AG04449 (cell line): ENCODE data around the gene IMPDH2.

Experiments used
- CTCF ChIA-PET: fragments of 350-600 bp; formaldehyde crosslinking; extraction: SDS; loops from one replicate; lab custom pipeline; 2021; ENCODE audit warnings: antibody characterized with exemption; lab: Yijun Ruan, JAX
- POLR2A ChIA-PET: fragments of 400-600, 350-600 bp; formaldehyde crosslinking; extraction: SDS; loops from one replicate; lab custom pipeline; 2020; ENCODE audit warnings: antibody characterized with exemption, inconsistent platforms; lab: Yijun Ruan, JAX
- DNase-seq: peaks from one replicate; pipeline ENCODE4 v3.0.0-alpha.2; 2010; ENCODE audit warnings: low read depth, low spot score
- H3K4me3 ChIP-seq: 2 replicates; pipeline ENCODE4 v1.5.1; 2011; ENCODE audit warnings: low read depth, mild to moderate bottlenecking, control low read depth, low read length
- TF ChIP-seq, protein P1 (sequence below): IDR thresholded peaks from one replicate; pipeline ENCODE4 v1.5.1; 2011; ENCODE audit warnings: mild to moderate bottlenecking, moderate library complexity, low read length, control low read depth, inconsistent platforms; ENCODE audit not compliant: insufficient read depth; ENCODE audit errors: missing control alignments

Gene IMPDH2

DNA sequence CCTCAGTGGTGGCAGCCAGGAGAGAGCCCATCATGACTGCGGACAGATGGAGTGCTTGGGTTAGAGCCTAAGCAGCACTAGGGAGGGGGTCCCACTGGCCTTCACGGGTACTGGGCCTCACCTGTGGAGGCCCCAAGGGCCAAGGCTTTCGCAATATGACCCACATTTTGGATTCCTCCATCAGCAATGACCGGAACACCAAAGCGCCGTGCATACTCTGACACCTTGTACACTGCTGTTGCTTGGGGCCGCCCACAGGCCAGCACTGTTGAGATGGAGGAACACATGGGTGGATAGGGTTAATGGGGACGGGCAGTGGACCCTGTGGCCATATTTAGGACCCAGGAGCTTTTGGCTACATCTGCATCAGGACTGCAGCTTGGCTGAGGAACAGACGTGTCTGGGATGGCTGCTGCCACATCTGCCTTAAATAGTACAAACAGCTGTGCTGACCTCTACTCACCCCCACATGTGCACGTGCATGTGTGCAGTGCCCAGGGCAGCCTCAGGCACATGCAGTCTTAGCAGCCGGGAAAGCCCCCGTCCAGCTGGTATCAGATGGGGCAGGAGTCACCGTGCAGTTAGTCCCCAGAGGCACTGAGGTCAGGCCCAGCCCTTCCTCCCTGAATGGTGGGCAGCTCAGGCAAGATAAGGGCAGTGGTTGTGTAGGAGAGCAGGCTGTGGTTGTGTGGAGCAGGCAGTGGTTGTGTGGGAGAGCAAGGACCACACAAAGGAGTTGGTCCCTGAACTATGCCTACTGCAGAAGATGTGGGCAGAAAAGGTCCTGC lies 4.0 kb downstream of the IMPDH2 start:
- CTCF ChIA-PET: interaction anchor here (0.8 to 8.0 kb wide), 2 partner anchors 12 to 36 kb away, joined by 3 to 59 read pairs; no protein-coding TSS in a partner anchor
- DNase-seq: no peak
- H3K4me3 ChIP-seq: no peak overlapping the region
- POLR2A ChIA-PET: interaction anchor here (3.1 kb wide), 1 partner anchor 18 kb away, joined by 19 read pairs; the partner anchor contains the start of gene WDR6
- TF ChIP-seq, protein P1, sequence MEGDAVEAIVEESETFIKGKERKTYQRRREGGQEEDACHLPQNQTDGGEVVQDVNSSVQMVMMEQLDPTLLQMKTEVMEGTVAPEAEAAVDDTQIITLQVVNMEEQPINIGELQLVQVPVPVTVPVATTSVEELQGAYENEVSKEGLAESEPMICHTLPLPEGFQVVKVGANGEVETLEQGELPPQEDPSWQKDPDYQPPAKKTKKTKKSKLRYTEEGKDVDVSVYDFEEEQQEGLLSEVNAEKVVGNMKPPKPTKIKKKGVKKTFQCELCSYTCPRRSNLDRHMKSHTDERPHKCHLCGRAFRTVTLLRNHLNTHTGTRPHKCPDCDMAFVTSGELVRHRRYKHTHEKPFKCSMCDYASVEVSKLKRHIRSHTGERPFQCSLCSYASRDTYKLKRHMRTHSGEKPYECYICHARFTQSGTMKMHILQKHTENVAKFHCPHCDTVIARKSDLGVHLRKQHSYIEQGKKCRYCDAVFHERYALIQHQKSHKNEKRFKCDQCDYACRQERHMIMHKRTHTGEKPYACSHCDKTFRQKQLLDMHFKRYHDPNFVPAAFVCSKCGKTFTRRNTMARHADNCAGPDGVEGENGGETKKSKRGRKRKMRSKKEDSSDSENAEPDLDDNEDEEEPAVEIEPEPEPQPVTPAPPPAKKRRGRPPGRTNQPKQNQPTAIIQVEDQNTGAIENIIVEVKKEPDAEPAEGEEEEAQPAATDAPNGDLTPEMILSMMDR: no peak

DNA sequence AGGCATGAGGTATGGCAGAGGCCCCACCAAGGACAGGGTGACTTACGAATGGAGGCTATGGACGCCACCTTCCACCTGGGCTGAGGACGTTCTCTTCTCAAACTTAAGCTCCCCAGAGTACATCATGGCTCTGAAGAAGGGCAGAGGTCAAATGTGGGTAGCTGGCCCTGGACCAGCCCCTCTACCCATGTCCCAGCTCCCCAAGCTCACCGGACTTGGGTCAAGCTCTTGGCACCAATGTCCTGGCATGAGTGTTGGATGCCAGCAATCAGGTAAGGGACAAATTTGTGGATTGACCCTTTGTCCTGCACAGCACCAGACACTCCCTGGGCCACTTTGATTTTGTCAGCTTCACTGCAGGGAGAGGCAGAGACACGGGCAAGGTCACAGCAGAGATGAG lies 4.7 kb downstream of the IMPDH2 start:
- TF ChIP-seq, protein P1: no peak
- no peak overlapping the region for H3K4me3 ChIP-seq
- POLR2A ChIA-PET: interaction anchor here (1.1 kb wide), 1 partner anchor 17 kb away, joined by 3 read pairs; the partner anchor contains the start of gene WDR6
- CTCF ChIA-PET: interaction anchor here (0.7 to 8.0 kb wide), 2 partner anchors 11 to 35 kb away, joined by 3 to 59 read pairs; no protein-coding TSS in a partner anchor
- no peak for DNase-seq

DNA sequence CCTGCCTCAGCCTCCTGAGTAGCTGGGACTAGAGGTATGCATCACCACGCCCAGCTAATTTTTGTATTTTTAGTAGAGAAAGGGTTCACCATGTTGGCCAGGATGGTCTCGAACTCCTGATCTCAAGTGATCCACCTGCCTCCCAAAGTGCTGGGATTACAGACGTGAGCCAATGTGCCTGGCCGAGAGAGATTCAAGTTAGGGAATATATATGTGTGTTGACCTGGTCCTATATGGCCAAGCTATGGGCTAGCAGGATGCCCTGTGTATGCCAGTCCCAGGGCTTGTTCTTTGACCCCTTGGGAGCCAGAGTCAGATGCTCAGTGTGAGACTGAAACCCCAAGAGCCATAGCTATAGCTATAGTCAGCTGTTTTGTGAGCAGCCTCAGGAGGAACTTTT lies 5.4 kb downstream of the IMPDH2 start:
- TF ChIP-seq, protein P1: no peak
- no peak overlapping the region for H3K4me3 ChIP-seq
- no peak for DNase-seq
- ChIA-PET CTCF (interaction anchor here (0.7 to 9.8 kb wide), 8 partner anchors 8 to 70 kb away, joined by 3 to 95 read pairs (median 22); partner anchors contain the start of genes QRICH1 and WDR6), POLR2A (interaction anchor here (0.6 to 1.1 kb wide), 2 partner anchors 13 to 16 kb away, joined by 3 read pairs; partner anchors contain the start of gene WDR6)

DNA sequence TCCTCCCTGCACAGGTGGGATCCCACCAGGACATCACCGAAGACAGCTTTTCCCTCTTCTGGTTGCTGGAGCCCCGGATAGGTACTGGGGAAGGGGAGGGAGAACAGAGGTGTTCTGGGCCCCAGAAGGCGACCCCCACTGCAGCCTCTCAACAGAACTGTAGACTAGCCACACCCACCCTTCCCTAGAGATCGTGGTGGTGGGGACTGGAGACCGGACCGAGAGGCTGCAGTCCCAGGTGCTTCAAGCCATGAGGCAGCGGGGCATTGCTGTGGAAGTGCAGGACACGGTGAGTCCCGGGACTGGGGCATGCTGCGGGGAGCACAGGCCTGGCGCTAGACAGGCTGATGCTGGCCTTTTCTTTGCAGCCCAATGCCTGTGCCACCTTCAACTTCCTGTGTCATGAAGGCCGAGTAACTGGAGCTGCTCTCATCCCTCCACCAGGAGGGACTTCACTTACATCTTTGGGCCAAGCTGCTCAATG lies 6.5 kb downstream of the IMPDH2 start:
- DNase-seq: no peak
- peak overlapping the region; percentile 94 for H3K4me3 ChIP-seq
- TF ChIP-seq, protein P1: no peak
- ChIA-PET POLR2A (interaction anchor here (2.8 to 3.4 kb wide), 3 partner anchors 15 to 71 kb away, joined by 31 to 70 read pairs (median 43); partner anchors contain the start of genes P4HTM, QRICH1 and WDR6), CTCF (interaction anchor here (0.8 to 9.8 kb wide), 21 partner anchors 9 to 176 kb away, joined by 3 to 95 read pairs (median 4); partner anchors contain the start of genes KLHDC8B, P4HTM, QRICH1 and WDR6)

DNA sequence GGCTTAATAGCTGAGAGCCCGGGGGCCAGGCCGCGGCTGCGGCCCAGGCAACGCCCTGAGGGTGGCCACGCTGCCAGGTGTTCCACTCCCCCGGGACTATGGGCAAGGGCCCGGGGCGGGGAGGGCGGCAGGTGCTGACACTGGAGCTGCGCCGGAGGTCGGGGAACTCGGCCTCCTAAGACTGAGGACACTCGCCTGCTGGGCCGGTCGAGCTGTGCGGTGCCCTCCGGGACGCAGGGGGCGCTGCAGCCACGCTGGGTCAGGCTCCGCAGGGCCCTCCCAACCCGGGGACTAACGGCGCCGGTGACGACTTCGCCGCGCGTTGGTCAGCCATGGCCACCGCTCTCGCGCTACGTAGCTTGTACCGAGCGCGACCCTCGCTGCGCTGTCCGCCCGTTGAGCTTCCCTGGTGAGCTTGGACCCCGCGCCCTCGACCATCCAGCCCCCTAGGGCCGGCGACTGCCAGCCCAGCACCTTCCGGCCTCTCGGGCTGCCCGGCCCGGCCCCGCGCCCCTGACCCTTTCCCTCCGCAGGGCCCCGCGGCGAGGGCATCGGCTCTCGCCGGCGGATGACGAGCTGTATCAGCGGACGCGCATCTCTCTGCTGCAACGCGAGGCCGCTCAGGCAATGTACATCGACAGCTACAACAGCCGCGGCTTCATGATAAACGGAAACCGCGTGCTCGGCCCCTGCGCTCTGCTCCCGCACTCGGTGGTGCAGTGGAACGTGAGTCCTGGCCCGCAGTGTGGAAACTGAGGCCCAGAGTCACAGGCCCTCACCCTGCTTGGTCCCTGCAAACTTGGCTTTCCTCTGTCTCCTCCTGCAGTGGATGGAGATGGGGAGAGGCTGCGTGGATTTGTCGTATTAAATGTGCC lies 7.1 kb downstream of the IMPDH2 start, which contains the start of gene NDUFAF3:
Gene NDUFAF3 (plus strand): TSS at position 309 of the 875 bp plus-strand sequence. CDS start 24 bp downstream, at position 333.
- DNase-seq: no peak
- peak within 1 kb of the TSS; percentile 94 for H3K4me3 ChIP-seq
- ChIA-PET POLR2A (interaction anchor here (0.6 to 3.4 kb wide), 15 partner anchors 7 to 427 kb away, joined by 3 to 70 read pairs (median 4); partner anchors contain the start of genes IMPDH2, LAMB2, P4HTM and QRICH1), CTCF (interaction anchor here (0.8 to 9.8 kb wide), 22 partner anchors 9 to 175 kb away, joined by 3 to 95 read pairs (median 4); partner anchors contain the start of genes KLHDC8B, P4HTM, QRICH1 and WDR6)
- TF ChIP-seq, protein P1: peak; percentile 99
